T-helper 17 cell (primary cell): ENCODE data around the gene DYNLT5. TPM values are rescaled to one million over a fixed set of nuclear protein-coding genes. Genes with fewer than 3 reads are reported as not detected.
"Not testable (repeated sequence)": the region's sequence is repeated elsewhere in the genome, so short reads cannot be mapped to it uniquely, and the experiment has no call there.

Experiments used
- ATAC-seq: fragments of 150-1000 bp; cut with Tn5 transposase; 2 replicates; pipeline ENCODE4 v1.10.0; 2021; ENCODE audit warnings: mild to moderate bottlenecking, moderate library complexity
- DNase-seq, 3 donors: peaks; one replicate each; pipeline versions ENCODE4 v3.0.0 to v3.0.0-alpha.2; 2020 to 2021
- H3K9me3 ChIP-seq: one replicate; pipeline ENCODE4 v1.7.0; 2013; ENCODE audit warnings: low read length, mild to moderate bottlenecking; ENCODE audit not compliant: control insufficient read depth, poor library complexity, severe bottlenecking
- H3K27ac Mint-ChIP-seq: one replicate; pipeline ENCODE4 v1.8.0; 2022; ENCODE audit warnings: mild to moderate bottlenecking, moderate library complexity, mixed read lengths
- H3K27me3 Mint-ChIP-seq: one replicate; pipeline ENCODE4 v1.8.0; 2022; ENCODE audit warnings: mixed read lengths
- H3K36me3 Mint-ChIP-seq: one replicate; pipeline ENCODE4 v1.8.0; 2022; ENCODE audit warnings: low read depth, mixed read lengths
- H3K4me1 Mint-ChIP-seq: one replicate; pipeline ENCODE4 v1.8.0; 2022; ENCODE audit warnings: mild to moderate bottlenecking, mixed read lengths
- H3K4me3 Mint-ChIP-seq: one replicate; pipeline ENCODE4 v1.8.0; 2022; ENCODE audit warnings: mild to moderate bottlenecking, moderate library complexity, mixed read lengths
- total RNA-seq, 4 donors: library from RNA in 2 of 4; stranded (reverse) in 2 of 4; gene quantifications; one replicate each; pipeline ENCODE4 v1.2.3 and lab custom pipeline; 2022 to 2026

Gene DYNLT5
- total RNA-seq, 2 donors from 2014 or later, result not detected

- Mint-ChIP-seq H3K27ac (no peak overlapping the region), H3K27me3 (peaks cover 31% of the 10 kb centered on the region), H3K4me1 (peaks cover 3% of the 10 kb centered on the region), H3K36me3 (peaks cover 6% of the 10 kb centered on the region), H3K4me3 (no peak overlapping the region)
- no peaks in the 10 kb centered on the region for H3K9me3 ChIP-seq
- ATAC-seq (no peak), DNase-seq (no peak)
Observed at GRCh38 chr1:66779475-66780078, 27.3 kb downstream of the DYNLT5 start.

GRCh38 chr1:66785800-66786199 lies 33.5 kb downstream of the DYNLT5 start:
- not testable (repeated sequence) for H3K36me3 Mint-ChIP-seq, DNase-seq, H3K27ac Mint-ChIP-seq, H3K4me3 Mint-ChIP-seq, ATAC-seq, H3K9me3 ChIP-seq, H3K27me3 Mint-ChIP-seq
- H3K4me1 Mint-ChIP-seq, result peaks cover 13% of the 10 kb centered on the region

- no peaks in the 10 kb centered on the region for H3K27me3 Mint-ChIP-seq
- H3K9me3 ChIP-seq, result no peaks in the 10 kb centered on the region
- H3K4me3 Mint-ChIP-seq, result no peak overlapping the region
- peaks cover 12% of the 10 kb centered on the region for H3K4me1 Mint-ChIP-seq
- DNase-seq (no peak), ATAC-seq (no peak)
- H3K36me3 Mint-ChIP-seq, result no peaks in the 10 kb centered on the region
- H3K27ac Mint-ChIP-seq, result no peak overlapping the region
Observed at GRCh38 chr1:66787641-66788040, 35.4 kb downstream of the DYNLT5 start.

- H3K9me3 ChIP-seq, result no peaks in the 10 kb centered on the region
- DNase-seq (no peak), ATAC-seq (peak; percentile 99)
- H3K36me3 Mint-ChIP-seq, result no peaks in the 10 kb centered on the region
- H3K4me3 Mint-ChIP-seq, result peak overlapping the region; percentile 56
- no peaks in the 10 kb centered on the region for H3K27me3 Mint-ChIP-seq
- H3K4me1 Mint-ChIP-seq, result peaks cover 12% of the 10 kb centered on the region
- H3K27ac Mint-ChIP-seq, result peak overlapping the region; percentile 81
Observed at GRCh38 chr1:66788231-66788939, 36.1 kb downstream of the DYNLT5 start.

- Mint-ChIP-seq H3K4me3 (no peak overlapping the region), H3K27ac (no peak overlapping the region), H3K36me3 (no peaks in the 10 kb centered on the region), H3K27me3 (no peaks in the 10 kb centered on the region), H3K4me1 (peaks cover 12% of the 10 kb centered on the region)
- H3K9me3 ChIP-seq, result no peaks in the 10 kb centered on the region
- DNase-seq (no peak), ATAC-seq (no peak)
Observed at GRCh38 chr1:66791621-66792610, 39.7 kb downstream of the DYNLT5 start.

- H3K4me1 Mint-ChIP-seq, H3K4me3 Mint-ChIP-seq, DNase-seq, ATAC-seq, H3K9me3 ChIP-seq, H3K36me3 Mint-ChIP-seq, H3K27me3 Mint-ChIP-seq, H3K27ac Mint-ChIP-seq: not testable (repeated sequence)
Observed at GRCh38 chr1:66795839-66796238, 43.6 kb downstream of the DYNLT5 start.

- Mint-ChIP-seq H3K4me1 (no peaks in the 10 kb centered on the region), H3K27ac (no peak overlapping the region), H3K4me3 (no peak overlapping the region), H3K27me3 (peaks cover 8% of the 10 kb centered on the region), H3K36me3 (peaks cover 3% of the 10 kb centered on the region)
- H3K9me3 ChIP-seq, result no peaks in the 10 kb centered on the region
- DNase-seq, result no peak
- no peak for ATAC-seq
Observed at GRCh38 chr1:66809245-66809644, 57.0 kb downstream of the DYNLT5 start.

GRCh38 chr1:66809736-66810326 lies 57.6 kb downstream of the DYNLT5 start:
- Mint-ChIP-seq H3K27ac (no peak overlapping the region), H3K4me1 (no peaks in the 10 kb centered on the region), H3K27me3 (peaks cover 6% of the 10 kb centered on the region), H3K36me3 (no peaks in the 10 kb centered on the region), H3K4me3 (no peak overlapping the region)
- H3K9me3 ChIP-seq, result no peaks in the 10 kb centered on the region
- DNase-seq (no peak), ATAC-seq (no peak)

- no peaks in the 10 kb centered on the region for H3K27me3 Mint-ChIP-seq
- no peaks in the 10 kb centered on the region for H3K36me3 Mint-ChIP-seq
- H3K9me3 ChIP-seq, result no peaks in the 10 kb centered on the region
- H3K27ac Mint-ChIP-seq, result no peak overlapping the region
- DNase-seq (no peak), ATAC-seq (no peak)
- H3K4me3 Mint-ChIP-seq, result no peak overlapping the region
- no peaks in the 10 kb centered on the region for H3K4me1 Mint-ChIP-seq
Observed at GRCh38 chr1:66824771-66825170, 72.5 kb downstream of the DYNLT5 start.

Other genes with a start within 250 kb of the DYNLT5 start
- gene SGIP1, start 218.3 kb upstream of the DYNLT5 start, total RNA-seq, result under 1 TPM in 1 of 2 donors, not detected in 1; 0.07 TPM
- not detected for gene INSL5, start 48.8 kb downstream of the DYNLT5 start, total RNA-seq
- gene DNAI4, start 172.4 kb downstream of the DYNLT5 start, total RNA-seq, result 1 to 10 TPM; 5.2 to 7.2 TPM
- 10 to 100 TPM; 82.4 to 90.5 TPM for gene MIER1, start 172.5 kb downstream of the DYNLT5 start, total RNA-seq